ENCODE measurements around the gene TBATA.
"Not testable (repeated sequence)": the region's sequence is repeated elsewhere in the genome, so short reads cannot be mapped to it uniquely, and the experiment has no call there.

The TBATA gene

DNA sequence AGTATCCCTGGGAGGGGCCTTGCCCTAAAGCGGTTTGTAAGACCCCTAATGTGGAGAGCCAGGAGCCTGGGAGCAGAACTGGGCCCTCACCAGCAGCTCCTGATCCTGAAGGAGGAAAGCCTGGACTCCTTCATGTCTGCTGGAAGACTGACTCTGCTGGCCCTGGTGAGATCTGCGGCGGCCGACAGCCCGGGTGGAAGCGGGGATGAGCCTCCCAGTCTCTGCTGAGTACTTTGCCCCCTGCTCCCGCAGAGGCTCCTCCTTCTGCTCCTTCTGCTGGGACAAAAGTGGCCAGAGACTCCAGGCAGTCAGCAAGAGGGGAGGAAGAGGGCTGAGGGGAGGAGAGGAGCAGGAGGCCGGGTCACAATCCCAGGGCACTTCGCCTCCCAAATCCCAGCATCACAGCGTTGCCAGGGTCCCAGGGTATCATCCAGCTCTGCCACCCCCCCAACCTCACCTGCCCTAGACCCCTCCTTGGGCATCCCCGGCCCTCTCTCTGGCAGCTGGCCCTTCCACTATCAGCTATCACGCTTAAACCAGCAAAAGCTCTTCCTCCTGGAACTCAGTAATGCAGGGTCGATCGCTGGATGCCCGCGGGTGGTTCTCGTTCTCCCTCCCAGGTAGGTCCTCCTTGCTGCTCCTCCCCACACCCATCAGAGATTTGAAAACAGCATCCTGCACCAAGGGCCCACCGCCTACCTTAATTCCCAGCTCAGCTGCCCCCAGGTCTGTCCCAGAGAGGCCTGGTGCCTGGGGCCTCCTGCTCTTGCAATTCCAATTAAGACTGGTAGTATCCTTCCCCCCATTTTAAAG lies 7.9 kb downstream of the TBATA start:
- DNase-seq: no peak

- DNase-seq: no peak
These were observed 8.6 kb downstream of the TBATA start for GRCh38 chr10:70776455-70777005.

GRCh38 chr10:70775679-70776454 lies 9.3 kb downstream of the TBATA start:
- DNase-seq: no peak

DNA sequence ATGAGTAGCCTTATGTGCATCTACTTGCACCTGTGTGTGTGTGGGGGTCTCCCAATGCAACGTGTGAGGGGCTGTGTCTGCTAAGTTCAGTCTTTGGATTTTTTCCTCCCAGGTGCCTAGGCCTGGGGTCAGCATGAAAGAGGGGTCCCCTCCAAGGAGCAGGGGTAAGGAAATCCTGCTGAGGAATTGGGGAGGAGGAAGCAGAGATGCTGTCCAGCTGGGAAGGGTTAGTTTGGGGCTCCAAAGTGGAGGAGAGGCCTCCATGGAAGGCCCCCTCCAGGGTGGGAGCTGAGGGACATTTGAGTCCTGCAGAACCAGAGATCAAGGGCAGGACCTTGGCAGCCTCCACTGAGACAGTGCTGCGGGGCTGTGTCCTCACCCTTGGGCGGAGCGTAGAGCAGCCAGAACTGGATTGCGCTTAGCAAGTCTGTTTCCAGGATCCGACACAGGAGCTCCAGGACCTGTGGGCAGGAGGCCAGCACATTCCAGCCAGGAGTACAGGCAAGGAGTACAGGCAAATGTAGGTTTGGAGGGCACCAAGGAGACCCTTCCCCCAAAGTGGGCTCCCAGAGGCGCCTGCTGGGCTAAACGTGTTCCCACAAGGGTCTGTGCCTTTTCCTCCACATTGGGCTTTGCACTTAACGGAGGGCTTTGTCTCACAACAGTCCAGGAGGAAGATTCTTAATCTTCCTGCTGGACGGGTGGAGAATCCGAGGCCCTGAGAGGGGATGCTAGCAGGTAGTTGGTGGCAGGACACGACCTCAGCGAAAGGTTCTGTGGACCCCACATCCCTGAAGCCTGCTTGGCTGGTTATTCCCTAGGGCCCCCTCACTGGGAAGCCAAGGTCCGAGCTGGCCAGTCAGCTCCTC lies 10.1 kb downstream of the TBATA start:
- no peak for DNase-seq

GRCh38 chr10:70773965-70774809 lies 11.0 kb downstream of the TBATA start:
- DNase-seq: no peak

- no peak for DNase-seq
These were observed 11.7 kb downstream of the TBATA start for GRCh38 chr10:70773461-70773860.

GRCh38 chr10:70772627-70773026 lies 12.6 kb downstream of the TBATA start:
- DNase-seq: no peak

- no peak for DNase-seq
These were observed 13.6 kb downstream of the TBATA start for GRCh38 chr10:70771311-70772194.

GRCh38 chr10:70770516-70770915 lies 14.7 kb downstream of the TBATA start:
- DNase-seq: not testable (repeated sequence)

GRCh38 chr10:70770001-70770400 lies 15.2 kb downstream of the TBATA start:
- DNase-seq: no peak

DNA sequence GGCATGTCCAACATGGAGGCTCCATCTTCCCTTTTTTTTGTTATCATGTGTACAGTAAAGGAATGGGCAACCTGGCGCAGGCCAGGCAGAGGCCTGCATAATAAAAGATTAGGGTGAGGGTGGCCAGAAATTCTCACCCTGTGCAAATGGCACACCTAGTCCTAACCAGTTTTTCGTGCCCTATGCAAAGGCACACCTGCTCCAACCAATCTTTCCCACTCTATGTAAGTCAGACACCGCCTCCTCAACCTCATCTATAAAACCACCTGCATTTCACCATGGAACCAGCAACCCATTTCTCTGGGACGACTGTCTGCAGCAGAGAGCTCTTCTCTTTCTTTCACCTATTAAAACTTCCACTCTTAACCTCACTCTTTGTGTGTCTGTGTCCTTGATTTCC lies 16.1 kb downstream of the TBATA start:
- no peak for DNase-seq

GRCh38 chr10:70768026-70768685 lies 17.0 kb downstream of the TBATA start:
- DNase-seq: not testable (repeated sequence)

DNA sequence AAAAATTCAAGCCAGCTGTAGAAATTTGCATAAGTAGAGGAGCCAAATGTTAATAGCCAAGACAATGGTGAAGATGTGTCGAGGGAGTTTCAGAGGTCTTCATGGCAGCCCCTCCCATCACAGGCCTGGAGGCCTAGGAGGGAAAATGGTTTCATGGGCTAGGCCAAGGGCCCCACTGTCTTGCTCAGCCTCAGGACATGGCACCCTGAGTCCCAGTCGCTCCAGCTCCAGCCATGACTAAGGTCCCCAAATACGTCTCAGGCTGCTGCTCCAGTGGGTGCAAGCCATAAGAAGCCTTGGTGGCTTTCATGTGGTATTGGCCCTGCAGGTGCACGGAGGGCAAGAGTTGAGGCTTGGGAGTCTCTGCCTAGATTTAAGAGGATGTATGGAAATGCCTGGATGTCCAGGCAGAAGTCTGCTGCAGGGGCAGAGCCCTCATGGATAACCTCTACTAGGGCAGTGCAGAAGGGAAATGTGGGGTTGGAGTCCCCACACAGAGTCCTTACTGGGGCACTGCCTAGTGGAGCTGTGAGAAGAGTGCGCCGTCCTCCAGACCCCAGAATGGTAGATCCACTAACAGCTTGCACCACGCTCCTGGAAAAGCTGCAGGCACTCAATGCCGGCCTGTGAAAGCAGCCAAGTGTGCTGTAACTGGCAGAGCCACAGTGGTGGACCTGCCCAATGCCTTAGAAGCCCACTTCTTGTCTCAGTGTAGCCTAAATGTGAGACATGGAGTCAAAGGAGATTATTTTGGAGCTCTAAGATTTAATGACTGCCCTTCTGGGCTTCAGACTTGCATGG lies 19.2 kb downstream of the TBATA start:
- DNase-seq: no peak

GRCh38 chr10:70763567-70763966 lies 21.6 kb downstream of the TBATA start:
- no peak for DNase-seq

DNA sequence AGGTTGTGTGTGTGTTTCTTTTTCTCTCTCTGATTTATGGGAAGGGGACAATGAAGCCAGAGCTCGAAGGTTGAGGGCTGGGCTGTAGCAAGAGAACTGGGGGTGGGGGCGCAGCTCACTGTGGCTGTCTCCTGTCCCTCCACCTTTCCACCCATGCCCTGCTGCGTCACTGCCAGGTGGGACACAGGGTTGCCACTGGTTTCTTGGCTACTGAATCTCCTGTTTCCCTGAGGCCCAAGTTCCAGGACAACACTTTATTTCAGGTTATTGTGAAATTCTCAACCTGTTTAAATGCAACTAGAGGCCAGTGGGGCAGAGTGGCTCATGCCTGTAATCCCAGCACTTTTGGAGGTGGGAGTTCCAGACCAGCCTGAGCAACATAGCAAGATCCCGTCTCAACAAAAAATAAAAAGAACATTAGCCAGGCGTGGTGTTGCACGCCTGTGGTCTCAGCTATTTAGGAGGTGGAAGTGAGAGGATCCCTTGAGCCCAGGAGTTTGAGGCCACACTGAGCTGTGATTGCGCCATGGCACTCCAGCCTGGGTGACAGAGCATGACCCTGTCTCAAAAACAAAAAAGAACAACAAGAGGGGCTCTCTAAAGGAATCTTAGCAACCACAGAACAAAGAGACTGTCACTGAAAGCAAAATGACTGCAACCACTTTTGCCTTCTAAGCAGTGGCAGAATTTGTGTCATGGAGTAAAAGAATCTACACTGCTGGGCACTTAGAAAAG lies 22.6 kb downstream of the TBATA start:
- no peak for DNase-seq

- no peak for DNase-seq
These were observed 23.3 kb downstream of the TBATA start for GRCh38 chr10:70761727-70762350.

DNA sequence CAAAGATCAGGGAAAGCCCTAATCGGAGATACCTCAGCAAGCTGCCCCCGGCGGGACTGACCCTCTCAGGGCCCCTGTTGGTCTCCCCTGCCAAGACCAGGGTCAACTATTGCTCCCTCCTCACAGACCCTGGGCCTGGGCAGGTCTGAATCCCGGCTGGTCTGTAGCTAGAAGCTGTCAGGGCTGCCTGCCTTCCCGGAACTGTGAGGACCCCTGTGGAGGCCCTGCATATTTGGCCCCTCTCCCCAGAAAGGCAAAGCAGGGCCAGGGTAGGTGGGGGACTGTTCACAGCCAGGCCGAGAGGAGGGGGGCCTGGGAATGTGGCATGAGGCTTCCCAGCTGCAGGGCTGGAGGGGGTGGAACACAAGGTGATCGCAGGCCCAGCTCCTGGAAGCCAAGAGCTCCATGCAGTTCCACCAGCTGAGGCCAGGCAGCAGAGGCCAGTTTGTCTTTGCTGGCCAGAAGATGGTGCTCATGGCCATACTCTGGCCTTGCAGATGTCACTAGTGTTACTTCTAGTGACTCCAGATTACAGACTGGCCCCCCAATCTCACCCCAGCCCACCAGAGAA lies 24.1 kb downstream of the TBATA start:
- DNase-seq: no peak

DNA sequence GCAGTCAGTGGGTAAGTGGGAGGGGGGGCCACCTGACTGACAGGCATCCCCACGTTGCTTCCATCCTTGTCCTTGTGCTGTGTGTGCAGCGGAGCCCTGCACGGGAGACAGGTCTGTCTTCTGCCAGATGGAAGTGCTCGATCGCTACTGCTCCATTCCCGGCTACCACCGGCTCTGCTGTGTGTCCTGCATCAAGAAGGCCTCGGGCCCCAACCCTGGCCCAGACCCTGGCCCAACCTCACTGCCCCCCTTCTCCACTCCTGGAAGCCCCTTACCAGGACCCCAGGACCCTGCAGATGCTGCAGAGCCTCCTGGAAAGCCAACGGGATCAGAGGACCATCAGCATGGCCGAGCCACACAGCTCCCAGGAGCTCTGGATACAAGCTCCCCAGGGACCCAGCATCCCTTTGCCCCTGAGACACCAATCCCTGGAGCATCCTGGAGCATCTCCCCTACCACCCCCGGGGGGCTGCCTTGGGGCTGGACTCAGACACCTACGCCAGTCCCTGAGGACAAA lies 24.8 kb downstream of the TBATA start:
- DNase-seq: no peak

Data from kidney glomerular epithelial cell (primary cell).